NCI-H187 treated with DMSO at 0.1 percent for 48 hours (cell line): Measurements from ENCODE around the gene CACNB1.

Source experiments
- DNase-seq: peaks from one replicate; lab custom pipeline; 2025; lab: John Stamatoyannopoulos, UW

CACNB1 gene

DNA sequence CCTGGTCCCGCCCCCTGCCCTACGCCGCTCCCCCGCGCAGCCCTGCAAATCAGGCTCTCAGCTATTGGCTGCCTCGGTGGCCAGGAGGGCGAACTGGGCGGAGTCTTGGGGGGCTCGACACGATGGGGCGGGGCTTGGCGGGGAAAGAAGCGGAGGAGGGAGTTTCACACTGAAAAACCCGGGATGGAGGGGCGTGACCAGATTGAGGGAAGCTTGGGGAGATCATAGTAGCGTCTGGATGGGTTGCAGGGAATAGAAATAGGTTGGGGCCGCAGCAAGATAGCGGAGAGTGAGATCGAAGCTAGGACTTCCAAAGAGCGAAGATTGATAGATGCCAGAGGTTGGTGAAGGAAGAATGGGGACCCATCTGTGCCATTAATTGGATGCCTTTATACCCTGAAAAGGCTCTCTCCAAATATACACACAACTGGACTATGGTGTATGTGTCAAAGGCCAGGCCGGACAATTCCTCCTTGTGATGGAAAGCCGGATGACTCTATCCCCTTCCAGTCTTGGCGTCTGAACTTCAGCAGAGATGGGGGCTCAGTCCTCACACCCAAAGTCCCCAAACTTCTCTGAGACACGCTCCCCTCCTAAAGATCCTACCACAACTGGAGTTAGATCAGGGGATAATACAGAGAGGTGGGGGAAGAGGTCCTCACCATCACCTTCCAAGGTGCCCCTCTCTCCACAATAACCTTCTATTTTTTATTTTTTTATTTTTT is 28.7 kb upstream of the CACNB1 start:
- DNase-seq: no peak

DNA sequence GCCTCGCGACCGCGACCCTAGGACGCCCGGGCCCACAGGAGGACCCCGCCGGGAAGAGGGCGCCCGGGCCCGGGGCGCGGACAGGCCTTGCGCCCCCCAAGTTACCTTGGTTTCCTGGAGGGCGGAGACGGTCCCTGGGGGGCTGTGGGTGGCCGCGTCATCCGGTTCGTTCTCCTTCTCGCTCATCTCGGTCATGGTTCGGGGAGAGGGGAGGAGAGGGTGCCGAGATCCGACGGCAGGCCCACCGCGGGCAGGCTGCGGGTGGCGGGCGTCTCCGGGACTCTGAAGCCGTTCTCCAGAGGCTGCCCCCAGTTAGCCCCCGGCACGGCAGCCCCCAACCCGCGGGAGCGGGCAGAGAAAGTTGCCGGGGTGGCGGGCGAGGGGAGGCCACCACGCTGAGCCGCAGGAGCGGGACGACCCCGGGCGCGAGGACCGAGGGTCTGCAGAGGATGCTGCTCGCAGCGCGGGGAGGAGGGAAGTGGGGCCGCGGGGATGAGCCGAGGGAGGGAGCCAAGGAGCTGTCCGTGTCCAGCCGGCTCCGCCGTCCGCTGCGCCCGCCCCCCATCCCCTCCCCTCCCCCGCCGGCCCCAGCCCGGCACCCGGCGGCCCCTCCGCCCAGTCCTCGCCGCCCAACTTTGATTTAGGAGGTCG is 28.0 kb upstream of the CACNB1 start, which contains the start of gene STAC2:
Gene STAC2, minus strand, starts transcription at position 638 of the 651 bp plus-strand sequence. Its CDS starts 443 bp downstream, at position 195.
- no peak for DNase-seq

DNA sequence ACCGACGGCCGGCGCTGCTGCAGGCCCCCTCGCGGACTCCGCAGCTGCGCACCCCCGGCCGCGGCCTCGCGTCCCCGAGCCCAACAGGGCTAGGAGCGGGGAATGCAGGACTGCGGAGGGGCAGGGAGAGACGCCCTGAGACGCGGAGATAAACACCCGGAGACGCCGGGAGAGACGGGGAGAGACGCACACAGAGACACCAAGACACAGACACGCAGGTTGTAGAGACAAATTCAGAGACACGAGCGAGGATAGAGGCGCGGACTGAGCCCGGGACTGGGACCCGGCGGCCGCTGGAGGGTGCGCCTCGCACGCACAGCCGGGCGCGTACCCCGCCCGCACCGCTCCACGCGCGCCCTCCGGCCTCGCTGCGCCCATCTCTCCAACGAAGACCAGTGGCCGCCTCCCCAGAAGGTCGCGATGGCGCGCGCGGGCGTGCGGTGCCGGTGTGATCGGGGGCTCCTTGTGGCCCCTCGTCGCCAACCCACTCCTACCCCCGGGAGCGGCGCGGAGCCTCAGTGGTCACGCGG is 27.4 kb upstream of the CACNB1 start:
- DNase-seq: no peak

DNA sequence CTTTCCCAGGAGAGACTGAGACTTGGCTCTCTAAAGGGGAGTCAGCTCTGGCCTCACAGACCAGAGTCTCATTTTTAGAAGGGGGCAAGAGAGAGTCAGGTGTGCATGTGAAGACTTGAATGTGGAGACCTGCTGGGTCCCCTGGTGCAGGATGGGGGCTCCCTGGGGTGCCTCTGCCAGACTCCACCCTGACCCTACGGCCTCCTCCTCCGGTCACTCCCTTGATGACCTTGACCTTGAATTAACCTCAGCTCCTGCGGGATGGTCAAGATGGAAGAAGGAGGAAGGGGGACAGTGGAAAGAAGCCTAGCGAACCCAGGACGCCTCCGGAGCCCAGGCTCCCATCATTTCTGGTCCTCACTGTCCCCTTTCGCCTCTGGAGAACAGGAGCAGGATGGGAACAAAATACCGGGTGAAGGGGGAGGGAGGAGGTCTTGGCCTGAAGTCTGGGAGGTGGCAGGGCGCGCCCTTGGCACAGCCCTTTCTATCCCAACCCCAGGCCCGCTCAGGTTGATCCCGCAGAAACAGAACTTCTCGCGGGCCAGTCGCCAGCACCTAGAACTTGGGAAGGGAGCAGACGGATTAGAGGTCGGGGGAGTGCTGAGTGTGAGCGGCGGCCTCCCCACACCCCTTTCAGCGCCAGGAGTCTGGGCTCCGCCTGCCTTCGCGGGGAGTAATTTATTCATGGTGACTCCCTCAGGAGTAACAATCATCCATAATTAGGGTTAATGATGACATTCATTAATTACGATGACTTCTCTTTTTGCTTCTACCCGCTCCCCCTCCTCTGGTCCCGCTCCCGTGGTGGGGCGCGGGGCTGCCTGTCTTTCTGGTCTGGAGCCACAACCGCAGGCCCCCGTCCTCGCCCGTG is 26.7 kb upstream of the CACNB1 start:
- DNase-seq: no peak

DNA sequence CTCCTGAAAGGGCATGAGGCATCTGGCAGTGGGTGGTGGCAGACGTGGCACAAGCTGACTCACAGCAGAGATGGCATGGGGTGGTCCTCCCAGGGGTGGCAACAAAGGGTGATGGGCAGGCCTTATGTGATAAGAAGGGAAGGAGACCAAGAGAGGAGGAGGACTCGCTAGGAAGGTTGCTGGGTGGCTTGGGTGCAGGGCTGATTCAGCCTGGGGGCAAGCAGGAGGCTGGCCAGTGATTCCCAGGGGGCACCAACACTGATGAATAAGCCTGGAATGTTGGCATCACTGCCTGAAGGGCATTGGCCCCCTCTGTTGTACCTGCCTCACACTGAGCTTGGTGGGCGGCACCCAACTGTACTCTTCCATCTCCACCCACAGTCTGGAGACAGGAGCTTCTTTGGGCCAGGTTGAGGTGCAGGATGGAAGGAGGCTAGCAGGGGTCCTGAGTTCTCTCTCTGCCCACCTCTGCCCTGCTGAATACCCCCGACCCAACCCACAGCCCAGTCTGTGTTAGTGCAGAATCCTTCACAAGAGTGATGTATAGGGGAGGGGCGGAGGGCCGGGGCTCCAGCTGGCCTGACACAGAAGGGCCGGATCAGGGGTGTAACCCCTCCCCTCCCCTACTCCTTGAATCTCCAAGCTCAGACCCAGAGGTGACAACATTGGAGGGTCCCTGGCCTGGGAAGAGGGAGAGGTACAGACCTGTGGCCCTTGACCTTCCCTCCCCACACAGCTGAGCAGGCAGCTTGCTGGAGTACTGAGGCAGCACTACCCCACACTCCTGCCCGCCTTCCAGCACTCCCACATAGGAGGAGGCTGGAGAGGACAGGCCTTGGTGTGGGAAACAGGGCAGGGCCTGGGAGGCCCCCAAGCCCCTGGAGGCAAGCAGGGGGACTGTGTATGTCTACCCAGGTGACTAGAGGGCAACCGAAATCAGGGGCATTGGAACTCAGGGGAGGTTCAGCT is 25.7 kb upstream of the CACNB1 start:
- no peak for DNase-seq

DNA sequence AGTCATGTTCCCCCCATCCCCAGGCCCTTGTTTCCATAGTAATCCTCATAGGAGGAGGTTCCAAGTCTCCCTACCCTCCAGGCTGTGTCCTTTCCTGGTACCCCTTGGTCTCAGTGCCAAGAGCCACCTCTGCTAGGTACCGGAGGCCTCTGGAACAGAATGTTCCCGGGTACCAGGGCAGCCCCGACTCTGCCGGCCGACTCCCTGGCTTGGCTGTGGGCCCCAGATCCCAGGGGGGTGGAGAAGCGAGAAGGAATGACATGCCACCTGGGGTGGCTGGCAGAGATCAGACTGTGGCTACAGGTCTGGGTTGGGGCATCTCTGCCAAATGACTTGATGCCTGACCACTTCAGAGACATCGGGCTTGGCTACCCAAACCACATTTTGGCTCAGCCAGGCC is 24.7 kb upstream of the CACNB1 start:
- DNase-seq: no peak

DNA sequence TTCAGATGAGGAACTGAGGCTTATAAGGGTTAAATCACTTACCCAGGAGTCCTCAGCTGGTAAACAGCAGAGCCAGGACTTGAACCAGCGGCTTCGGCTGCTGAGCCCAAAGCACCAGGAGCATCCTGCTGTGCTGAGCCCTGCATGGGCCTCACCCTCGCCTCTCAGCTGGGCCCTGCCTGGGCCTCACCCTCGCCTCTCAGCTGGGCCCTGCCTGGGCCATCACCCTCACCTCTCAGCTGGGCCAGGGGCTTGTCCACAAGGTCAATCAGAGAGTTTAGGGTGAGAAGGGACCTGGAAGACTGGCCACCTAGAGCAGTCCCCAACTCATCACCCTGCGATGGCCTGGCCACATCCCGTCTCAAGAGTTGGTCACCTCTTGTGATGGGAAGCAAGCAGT is 24.1 kb upstream of the CACNB1 start:
- no peak for DNase-seq

DNA sequence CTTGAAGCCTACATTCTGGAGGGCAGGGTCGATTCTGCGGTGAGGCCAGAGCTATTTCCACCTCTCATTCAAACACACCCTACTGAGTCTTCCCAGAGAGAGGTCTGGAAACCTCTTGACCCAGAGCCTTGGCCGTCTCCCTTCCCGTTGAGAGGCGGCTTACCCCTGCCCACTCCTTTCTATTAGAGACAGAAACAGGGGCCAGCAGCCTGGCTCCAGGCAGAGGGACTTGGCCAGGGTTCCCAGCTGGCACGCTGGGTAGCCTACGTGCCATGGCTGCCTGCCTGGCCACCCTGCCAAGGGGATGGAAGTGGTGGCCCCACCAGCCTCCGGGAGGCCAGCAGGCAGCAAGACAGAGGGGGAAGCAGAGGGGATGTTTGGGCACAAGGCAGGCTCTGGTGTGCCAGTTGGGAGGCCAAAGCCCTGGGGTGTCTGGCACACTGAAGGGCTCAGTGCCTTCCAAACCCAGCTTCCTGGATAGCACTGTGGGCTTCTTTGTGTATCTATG is 22.2 kb upstream of the CACNB1 start:
- DNase-seq: no peak

DNA sequence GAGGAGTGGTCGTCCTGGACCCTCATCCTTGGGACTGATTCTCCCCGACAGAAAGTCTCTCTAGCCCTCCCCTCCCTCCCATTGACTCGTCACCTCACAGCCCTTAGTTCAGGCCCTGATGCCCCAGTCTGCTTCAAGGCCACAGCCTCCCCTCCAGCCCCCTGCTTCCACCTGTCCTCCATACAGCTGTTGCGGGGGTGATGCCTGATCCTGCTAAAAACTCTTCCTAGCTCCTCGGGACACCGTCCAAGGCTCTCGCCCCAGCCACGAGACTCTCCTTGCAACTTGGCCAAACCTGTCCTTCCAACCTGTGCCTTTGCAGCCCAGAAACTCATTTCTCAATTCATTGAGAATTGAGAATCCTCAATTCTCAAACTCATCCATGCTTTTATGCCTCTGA is 21.4 kb upstream of the CACNB1 start:
- DNase-seq: no peak

DNA sequence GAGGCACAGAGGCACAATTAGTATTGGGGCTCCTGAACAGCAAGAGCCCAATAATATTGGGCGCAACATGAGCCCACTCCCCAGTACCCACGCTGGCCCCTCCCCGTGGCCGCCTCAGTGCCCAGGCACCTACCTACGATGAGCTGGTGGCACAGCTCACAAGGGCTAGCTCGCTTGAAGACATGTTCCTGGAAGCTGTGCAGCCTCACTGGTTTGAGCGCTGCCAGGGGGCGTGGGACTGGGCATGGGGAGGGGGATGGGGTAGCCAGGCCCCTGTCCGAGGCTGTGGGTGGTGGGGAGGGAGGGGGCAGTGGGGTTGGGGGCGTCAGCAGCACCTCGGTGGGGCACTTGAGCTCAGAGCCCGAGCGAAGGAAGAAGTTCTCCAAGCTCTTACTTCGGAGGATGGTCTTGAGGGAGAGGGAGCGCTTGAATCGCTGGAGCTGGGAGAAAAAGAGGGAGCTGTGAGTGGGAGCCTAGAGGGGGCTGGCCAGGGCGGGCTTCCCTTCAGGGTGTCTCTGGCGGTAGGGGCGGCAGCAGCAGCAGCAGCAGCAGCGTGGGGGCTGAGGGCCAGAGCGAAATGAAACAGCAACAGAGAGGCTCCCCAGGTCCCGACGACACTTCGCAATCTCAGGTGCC is 20.4 kb upstream of the CACNB1 start:
- no peak for DNase-seq

DNA sequence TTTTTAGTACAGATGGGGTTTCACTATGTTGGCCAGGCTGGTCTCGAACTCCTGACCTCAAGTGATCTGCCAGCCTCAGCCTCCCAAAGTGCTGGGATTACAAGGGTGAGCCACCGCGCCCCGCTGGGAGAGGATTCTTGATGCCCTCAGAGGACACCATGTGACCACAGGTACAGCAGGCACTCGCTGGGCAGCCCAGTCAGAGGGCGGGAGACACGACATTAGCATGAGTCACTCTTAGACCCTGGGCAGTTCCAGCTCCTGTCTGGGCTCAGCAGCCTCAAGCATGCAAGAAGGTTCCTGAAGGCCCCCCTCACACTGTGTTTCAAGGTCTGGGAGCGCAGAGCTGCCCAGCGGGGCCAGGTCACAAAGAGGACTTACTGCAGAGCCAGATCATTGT is 16.4 kb upstream of the CACNB1 start:
- no peak for DNase-seq

DNA sequence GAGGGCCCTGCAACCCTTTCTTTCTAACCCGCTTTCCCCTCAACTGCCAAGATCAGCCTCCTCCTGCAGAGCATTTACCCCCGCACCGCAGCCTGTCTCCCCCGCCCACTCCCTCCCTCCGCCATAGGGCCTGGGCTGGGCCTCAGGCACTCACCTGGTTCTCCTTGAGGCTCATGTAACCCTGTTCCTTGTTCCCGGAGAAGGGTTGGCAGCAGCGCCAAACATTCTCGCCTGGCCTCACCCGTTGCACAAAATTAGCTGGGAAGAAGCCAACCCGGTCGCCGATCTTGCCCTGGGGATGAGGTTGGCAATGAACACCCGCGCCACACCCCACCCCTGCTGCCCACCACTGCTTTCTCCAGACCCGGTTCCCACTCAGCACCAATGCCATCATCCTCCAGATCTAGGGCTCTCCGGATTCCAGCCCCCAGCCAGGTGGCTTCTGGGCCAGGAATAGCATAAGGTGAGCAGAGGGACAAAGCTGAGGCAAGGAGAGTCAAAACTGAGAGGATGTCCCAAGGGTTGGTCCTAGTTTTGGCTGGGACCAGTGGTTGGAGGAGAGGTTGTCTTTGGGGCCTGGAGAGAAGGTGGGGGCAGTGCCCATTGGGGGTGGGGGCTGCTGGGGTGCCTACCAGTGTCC is 15.5 kb upstream of the CACNB1 start:
- no peak for DNase-seq

DNA sequence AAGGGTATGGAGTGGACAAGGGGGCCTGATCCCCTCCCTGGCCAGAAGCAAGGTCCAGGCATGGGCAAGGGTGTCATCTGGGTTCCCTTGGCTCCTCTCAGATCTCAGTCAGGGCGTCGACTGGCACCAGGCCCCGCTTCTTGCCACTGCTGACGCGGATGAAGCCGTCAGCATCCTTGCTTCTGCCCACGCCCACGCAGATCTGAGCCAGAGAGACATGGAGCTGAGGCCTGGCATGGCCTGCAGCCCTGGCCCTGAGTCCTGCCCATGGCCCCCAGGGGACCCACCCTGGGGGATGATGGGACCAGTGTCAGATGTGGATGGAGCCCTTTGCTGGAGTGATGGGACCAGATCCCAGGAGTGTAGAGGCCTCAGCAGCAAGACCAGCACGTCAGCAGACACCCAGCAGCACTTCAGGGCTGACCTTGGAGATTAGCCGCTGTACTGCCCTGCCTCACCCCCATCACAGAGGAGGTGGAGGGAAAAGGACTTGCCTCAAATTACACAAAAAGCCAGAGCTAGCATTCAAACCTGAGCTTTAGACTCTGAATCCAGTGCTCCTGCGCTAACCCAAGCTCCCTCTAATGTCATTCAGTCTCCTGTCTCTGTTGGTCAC is 14.8 kb upstream of the CACNB1 start:
- DNase-seq: no peak

DNA sequence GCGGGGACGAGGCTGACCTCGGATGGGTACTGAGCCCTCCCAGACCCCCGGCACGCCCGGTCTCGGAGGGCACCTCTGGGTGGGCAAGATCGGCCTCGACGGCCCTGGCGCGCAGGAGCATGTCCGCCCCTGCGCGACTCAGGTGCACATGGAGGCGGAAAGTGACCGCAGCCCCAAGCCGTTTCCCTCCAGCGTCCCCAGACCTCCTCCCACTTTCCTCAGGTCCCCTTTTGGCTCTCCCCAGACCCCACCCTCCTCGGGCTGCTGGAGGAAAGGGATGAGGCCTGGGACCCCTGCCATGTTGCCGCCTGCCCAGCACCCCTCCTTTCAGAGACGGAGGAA is 12.6 kb upstream of the CACNB1 start:
- no peak for DNase-seq

DNA sequence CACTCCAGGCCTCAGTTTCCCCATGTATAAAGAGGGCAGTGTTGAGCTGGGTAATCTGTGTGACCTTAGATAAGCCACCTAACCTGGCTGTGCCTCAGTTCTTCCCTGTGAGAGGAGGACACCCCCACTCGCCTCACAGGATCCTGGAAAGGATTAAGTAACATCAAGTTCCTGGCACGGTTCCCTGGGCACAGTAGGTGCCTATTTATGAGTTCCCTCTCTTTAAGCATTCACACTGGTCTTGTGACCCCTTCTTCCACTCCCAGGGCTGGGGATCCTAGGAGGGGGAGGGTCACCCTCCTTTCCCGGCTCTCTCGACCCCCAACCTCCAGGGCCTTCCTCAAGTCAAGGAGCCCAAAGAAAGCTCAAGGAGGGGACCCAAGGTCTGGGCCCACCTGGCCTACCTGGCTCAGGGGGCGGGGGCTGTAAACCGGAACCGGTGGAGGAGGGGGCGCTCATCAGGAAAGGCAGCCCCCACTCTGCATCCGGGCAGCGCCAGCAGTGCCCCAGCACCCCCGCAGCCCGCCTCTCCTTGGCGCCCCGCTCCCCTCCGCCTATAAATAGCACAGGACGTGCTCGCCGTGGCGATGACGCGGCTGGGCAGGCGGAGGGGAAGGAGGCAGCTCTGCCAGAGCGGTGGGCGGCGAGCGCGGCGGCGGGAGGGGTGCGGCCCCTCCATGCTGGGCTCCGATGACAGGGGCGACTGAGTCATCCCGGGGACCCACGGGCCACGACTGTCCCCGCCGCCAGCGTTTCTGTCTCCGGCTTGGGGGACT is 12.0 kb upstream of the CACNB1 start:
- no peak for DNase-seq

DNA sequence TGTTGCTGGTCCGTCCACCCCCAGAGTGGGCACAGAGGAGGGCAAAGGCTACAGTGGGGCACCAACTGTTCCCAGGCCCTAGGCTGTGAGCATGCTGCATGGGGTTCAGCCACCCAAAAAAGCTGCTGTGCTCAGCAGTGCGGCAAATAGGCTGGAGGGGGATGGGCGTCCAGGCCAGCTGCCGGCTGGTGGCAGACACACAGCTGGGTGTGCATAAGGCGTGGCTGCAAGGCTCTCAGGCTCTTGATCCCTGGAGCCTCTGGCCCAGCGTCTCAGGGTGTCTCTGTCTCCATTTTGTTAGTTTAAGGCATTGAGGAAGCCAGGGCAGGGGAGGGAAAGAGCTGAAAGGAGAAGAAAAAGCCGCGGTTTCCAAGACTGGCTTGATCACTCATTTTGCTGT is 11.4 kb upstream of the CACNB1 start:
- peak; percentile 49 for DNase-seq

DNA sequence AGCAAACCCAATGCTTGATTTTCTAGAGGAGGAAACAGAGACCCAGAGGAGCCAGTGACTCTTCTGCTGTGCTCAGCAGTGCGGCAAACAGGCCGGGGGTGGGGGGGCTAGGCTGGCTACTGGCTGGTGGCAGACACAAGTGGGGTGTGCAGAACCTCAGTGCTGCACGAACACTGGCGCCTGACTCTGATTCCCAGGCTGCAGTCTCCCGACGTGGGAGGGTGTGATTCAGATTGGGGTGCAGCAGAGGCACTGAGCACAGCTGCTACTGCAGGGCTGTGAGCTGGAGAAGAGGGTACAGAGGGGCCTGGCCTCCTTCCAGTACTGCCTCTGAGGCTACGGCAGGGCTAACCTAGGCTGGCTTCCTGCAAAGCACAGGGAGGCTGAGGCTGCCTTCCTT is 10.7 kb upstream of the CACNB1 start:
- no peak for DNase-seq

DNA sequence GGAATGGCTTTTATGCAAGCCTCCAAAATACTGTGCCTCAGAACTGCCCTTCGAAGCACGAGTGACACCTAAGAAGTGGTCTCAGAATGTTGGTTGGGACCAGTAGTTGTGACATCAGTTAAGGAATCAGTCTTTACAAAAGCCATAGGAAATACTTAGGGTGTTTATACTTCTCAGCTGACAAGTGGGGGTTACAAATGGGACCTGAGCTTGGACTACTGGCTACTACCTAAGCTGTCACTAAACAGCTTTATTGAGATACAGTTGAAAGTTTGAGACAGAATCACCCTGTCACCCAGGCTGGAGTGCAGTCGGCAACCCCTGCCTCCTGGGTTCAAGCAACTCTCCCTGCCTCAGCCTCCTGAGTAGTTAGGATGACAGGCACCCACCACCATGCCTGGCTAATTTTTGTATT is 7.7 kb upstream of the CACNB1 start:
- no peak for DNase-seq

DNA sequence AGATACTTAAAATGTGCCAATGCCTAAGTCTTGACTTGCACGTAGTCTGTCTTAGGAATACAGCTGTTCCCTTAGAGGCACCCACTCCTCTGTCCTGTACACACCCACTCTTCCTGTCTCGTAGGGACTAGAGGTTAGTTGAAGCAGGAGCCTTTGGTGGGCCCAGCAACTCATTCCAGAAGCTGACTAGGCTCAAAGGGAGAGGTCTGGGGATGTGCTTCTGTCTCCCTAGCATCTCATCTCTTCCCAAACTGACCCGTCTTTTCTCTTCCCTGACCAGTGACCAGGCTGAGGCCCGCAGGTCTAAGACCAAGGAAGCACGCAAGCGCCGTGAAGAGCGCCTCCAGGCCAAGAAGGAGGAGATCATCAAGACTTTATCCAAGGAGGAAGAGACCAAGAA is 6.8 kb upstream of the CACNB1 start:
- DNase-seq: no peak
